ENCODE data around the gene MZF1. TPM values are rescaled to one million over a fixed set of nuclear protein-coding genes. Genes with fewer than 3 reads are reported as not detected.

MZF1 gene
- total and polyA plus RNA-seq, 2 experiments from 2014 or later: 9.0 to 20.8 TPM

DNA sequence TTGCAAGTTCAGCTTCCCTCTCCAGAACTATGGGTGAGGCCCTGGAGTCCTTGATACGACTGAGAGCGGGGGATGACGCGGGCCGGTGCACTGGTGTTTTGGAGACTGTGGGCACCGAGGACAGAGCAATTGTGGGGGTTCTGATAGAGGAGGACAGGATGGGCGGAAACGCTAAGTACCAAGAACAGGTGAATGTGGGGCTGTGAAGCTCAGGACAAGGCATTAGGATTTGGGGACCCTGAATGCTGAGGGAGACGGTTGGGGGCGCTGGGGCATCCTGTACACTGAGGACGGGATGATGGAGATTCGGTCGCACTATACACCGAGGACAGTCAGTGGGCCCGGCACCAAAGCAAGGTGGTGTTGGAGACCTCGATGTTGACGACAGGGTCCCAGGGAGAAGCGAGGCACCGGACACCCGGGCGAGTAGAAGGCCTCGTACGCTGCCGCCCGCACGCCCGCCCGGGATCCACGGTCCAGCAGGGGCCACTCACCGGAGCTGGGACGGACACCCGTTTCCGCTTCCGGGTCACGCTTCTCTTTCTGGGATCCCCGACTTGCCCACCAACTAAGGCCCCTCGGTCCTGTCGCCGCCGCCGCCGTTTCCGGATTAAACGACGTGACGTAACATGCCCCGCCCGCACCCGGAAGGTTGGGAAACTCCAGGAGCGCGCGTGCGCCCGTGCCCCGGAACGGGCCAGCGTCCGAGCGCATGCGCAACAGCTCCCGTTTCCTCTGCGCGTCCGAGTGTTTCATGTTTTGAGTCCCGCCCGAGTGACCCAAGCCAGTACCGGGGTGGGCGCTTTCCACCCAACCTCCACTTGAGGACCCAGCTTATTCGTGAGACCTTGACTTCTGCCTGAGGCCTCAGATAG is 18.4 kb downstream of the MZF1 start, which contains the start of gene CHMP2A:
Gene CHMP2A, minus strand, starts transcription at position 612 of the 875 bp plus-strand sequence. CDS start 893 bp downstream, outside the sequence.
- Histone ChIP-seq H3K4me2 (ENCODE audit: unreplicated experiment) (peak within 1 kb of the TSS; percentile 75), H3K4me1 (ENCODE audit: insufficient read depth) (peaks cover 19% of the 10 kb centered on the region), H3K79me2 (ENCODE audit: insufficient read depth) (peaks cover 79% of the 10 kb centered on the region), H3K36me3 (ENCODE audit: low read depth) (peaks cover 28% of the 10 kb centered on the region), H3K9me3 (ENCODE audit: low read depth) (no peaks in the 10 kb centered on the region), H4K20me1 (ENCODE audit: insufficient read depth) (no peaks in the 10 kb centered on the region), H3K9me2 (ENCODE audit: insufficient read depth) (no peaks in the 10 kb centered on the region), H2AFZ (peak within 1 kb of the TSS; percentile 73), H3K4me3 (peak within 1 kb of the TSS; percentile 86), H3K27ac (peak within 1 kb of the TSS; percentile 79), H3K9ac (peak within 1 kb of the TSS; percentile 96), H3F3A (ENCODE audit: insufficient read depth) (peaks cover 41% of the 10 kb centered on the region), H3K27me3 (replicated peaks; ENCODE audit: insufficient read depth) (no peaks in the 10 kb centered on the region)
- DNase-seq: peak; percentile 99
- TF ChIP-seq EZH2 (IDR thresholded peaks at IDR 0.05; ENCODE audit: insufficient read depth, poor library complexity, severe bottlenecking) (no peak), EZH2phosphoT487 (IDR thresholded peaks at IDR 0.05; ENCODE audit: insufficient read depth, low read depth) (no peak)
- in situ Hi-C loops (cut with MboI): no loop called here
- WGBS, 2 experiments (ENCODE audit: low coverage in 1 of 2, low lambda C conversion rate in 2 of 2, missing lambda C conversion rate in 2 of 2): 1% methylated on average over 69 of the region's 69 CpGs

DNA sequence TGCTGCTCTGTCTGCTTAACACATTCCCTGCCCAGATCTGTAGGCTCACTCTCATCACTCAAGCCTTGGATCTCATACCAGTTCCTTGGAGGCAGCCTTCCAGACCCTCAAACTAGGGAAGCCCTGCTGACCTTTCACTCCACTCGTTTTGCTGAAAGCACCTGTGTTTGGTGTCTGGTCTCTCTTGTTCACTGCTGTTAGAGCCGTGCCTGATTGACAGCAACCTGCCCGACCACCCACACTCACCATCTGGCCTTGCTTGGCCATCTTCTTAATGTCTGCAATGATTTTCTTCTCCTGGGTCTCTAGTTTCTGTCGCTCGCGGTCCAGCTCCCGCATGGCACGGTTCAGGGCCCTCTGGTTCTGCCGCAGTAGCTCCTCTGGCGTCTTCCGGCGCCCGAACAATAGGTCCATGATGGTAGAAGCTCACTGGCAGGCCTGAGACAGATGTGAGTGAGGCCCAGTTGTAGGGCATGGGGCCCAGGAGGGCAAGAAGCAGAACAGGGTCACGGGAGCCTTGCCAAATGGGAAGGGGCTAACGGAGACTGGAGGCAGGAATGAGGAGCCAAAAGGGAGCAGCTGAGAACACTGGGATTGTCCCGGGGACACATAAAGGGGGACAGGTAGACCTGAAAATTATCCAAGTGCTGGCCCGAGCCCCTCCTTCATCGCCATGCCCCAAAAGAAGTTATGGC is 19.2 kb downstream of the MZF1 start:
- 29 to 31% methylated on average over 18 of the region's 18 CpGs for WGBS, 2 experiments (ENCODE audit: low coverage in 1 of 2, low lambda C conversion rate in 2 of 2, missing lambda C conversion rate in 2 of 2)
- peaks cover 87% of the 10 kb centered on the region for H3K79me2 ChIP-seq (ENCODE audit: insufficient read depth)
- H3K9me3 ChIP-seq (ENCODE audit: low read depth): no peaks in the 10 kb centered on the region
- no peak overlapping the region for H2AFZ ChIP-seq
- H3F3A ChIP-seq (ENCODE audit: insufficient read depth): peaks cover 40% of the 10 kb centered on the region
- H3K4me1 ChIP-seq (ENCODE audit: insufficient read depth): peaks cover 19% of the 10 kb centered on the region
- peak overlapping the region; percentile 90 for H3K9ac ChIP-seq
- no peak for TF ChIP-seq EZH2 (IDR thresholded peaks at IDR 0.05; ENCODE audit: insufficient read depth, poor library complexity, severe bottlenecking)
- TF ChIP-seq EZH2phosphoT487 (IDR thresholded peaks at IDR 0.05; ENCODE audit: insufficient read depth, low read depth): no peak
- no peak for DNase-seq
- in situ Hi-C loops (cut with MboI): no loop called here
- H3K36me3 ChIP-seq (ENCODE audit: low read depth): peaks cover 36% of the 10 kb centered on the region
- H3K27me3 ChIP-seq (replicated peaks; ENCODE audit: insufficient read depth): no peaks in the 10 kb centered on the region
- H3K9me2 ChIP-seq (ENCODE audit: insufficient read depth): no peaks in the 10 kb centered on the region
- peak overlapping the region; percentile 86 for H3K4me3 ChIP-seq
- H3K27ac ChIP-seq: peak overlapping the region; percentile 79
- no peaks in the 10 kb centered on the region for H4K20me1 ChIP-seq (ENCODE audit: insufficient read depth)
- H3K4me2 ChIP-seq (ENCODE audit: unreplicated experiment): peak overlapping the region; percentile 75

DNA sequence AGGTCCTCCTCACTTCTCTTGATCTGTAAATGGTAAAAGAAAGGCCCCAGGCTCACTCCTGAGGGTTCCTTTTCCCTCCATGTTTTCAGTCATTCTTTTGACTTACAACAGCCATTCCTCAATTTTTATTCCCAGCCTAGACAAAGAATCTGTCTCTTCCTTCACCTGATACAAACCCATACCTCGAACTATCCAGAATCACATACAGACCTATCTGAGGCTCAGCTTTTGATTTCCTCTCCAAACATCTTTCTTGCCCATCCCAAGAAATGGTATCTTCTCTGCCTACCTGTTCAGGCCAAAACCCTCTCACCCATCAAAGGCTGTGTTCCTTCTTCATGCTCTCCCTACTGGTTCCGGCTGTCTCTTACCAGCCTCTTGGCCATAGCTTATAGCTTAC is 20.5 kb downstream of the MZF1 start:
- H3K9ac ChIP-seq: no peak overlapping the region

More for the DNA sequence above, 20.5 kb downstream of the MZF1 start:
- H3K79me2 ChIP-seq (ENCODE audit: insufficient read depth): peaks cover 95% of the 10 kb centered on the region
- H3K9me2 ChIP-seq (ENCODE audit: insufficient read depth): no peaks in the 10 kb centered on the region
- H3K27ac ChIP-seq: no peak overlapping the region
- no peaks in the 10 kb centered on the region; the same call in 1 of the 2 replicates for H4K20me1 ChIP-seq (ENCODE audit: insufficient read depth)
- no peak for TF ChIP-seq EZH2 (IDR thresholded peaks at IDR 0.05; ENCODE audit: insufficient read depth, poor library complexity, severe bottlenecking)
- TF ChIP-seq EZH2phosphoT487 (IDR thresholded peaks at IDR 0.05; ENCODE audit: insufficient read depth, low read depth): no peak
- H3K4me3 ChIP-seq: no peak overlapping the region
- no peak overlapping the region for H2AFZ ChIP-seq
- DNase-seq: no peak
- H3F3A ChIP-seq (ENCODE audit: insufficient read depth): peaks cover 40% of the 10 kb centered on the region
- no peaks in the 10 kb centered on the region for H3K27me3 ChIP-seq (replicated peaks; ENCODE audit: insufficient read depth)
- H3K9me3 ChIP-seq (ENCODE audit: low read depth): no peaks in the 10 kb centered on the region
- H3K4me2 ChIP-seq (ENCODE audit: unreplicated experiment): no peak overlapping the region
- peaks cover 19% of the 10 kb centered on the region for H3K4me1 ChIP-seq (ENCODE audit: insufficient read depth)
- peaks cover 45% of the 10 kb centered on the region for H3K36me3 ChIP-seq (ENCODE audit: low read depth)
- in situ Hi-C loops (cut with MboI): no loop called here
- WGBS, 2 experiments (ENCODE audit: low coverage in 1 of 2, low lambda C conversion rate in 2 of 2, missing lambda C conversion rate in 2 of 2): 99 to 100% methylated on average over 2 of the region's 2 CpGs

Measured in GM23248 (cell line).